SKM-1 treated with dmso at 0.1 percent for 144 hours (cell line): Measurements from ENCODE around the gene SIVA1.
A peak's percentile ranks its signal among the peaks of the same experiment; 100 is the strongest.

Experiments used
- DNase-seq: peaks from one replicate; lab custom pipeline; 2025; ENCODE audit not compliant: unreplicated experiment; lab: John Stamatoyannopoulos, UW

SIVA1 gene

DNA sequence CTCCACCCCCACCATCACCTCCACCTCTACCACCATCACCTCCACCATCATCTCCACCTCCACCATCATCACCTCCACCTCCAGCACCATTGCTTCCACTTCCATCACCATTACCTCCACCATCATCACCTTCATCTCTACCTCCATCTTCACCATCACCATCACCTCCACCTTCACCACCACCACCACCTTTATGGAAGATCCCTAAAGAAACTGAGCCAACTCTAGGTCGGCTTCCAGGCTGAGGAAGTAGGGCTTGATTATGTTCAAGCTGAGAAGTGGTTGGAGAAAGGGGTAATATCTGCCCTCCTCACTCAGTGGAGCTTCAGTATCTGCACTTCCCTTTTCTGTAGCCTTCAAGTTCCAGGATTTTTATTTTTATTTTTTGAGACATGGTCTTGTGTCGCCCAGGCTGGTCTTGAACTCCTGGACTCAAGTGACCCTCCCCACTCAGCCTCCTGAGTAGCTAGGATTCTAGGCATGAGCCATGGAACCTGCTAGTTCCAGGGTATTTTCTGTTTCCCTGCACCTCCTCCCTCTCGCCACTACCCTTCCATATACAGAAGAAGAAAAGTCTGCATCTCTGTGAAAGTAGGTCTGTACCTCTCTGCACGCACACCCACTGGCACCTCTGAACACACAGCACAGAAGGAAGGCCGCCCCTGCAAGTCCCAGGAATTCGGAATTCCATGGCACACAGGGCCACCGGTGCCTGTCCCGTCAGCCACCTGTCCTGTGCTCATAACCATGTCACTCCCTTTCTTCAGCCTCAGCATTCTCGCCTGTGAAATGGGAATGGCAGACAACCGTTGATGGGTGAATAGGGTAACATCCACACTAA is 53.9 kb downstream of the SIVA1 start:
- peak; percentile 3 for DNase-seq

DNA sequence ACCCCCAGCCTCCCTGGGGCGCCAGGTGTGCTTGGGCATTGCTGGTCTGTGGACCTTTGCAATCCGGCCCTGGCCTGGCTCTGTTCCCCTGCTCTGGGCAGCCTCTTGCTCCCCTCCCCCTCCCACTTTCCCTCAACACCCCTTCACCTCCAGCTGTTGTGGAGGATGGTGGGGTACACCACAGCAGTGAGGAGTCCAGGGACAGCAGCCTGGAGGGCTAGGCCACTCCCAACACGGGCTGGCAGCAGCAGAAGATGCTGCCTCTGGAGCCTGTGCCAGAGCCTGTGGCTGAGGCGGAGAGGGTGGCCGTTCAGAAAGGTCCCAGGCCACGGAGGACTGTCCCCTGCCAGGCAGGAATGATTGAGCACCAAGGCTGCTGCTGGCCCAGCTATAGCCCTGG is 55.5 kb downstream of the SIVA1 start:
- DNase-seq, result no peak
